ENCODE measurements around the gene CYP26B1. TPM values are rescaled to one million over a fixed set of nuclear protein-coding genes. Genes with fewer than 3 reads are reported as not detected.
A peak's percentile ranks its signal among the peaks of the same experiment; 100 is the strongest.

Gene CYP26B1
- total and polyA plus RNA-seq, 5 experiments from 2014 or later: not detected

GRCh38 chr2:72106978-72107377, 40.7 kb downstream of the CYP26B1 start:
- H3K27ac Mint-ChIP-seq: no peak overlapping the region
- H3K9me3 Mint-ChIP-seq: peaks cover 0 to 3% (median 0%) of the 10 kb centered on the region in 9 donors
- DNase-seq (no peak), ATAC-seq (no peak)
- peaks cover 9 to 48% (median 20%) of the 10 kb centered on the region in 5 donors for H3K27me3 Mint-ChIP-seq
- no peaks in the 10 kb centered on the region for H3K4me1 Mint-ChIP-seq
- POLR2A ChIA-PET: no interaction called here
- H3K36me3 Mint-ChIP-seq: no peaks in the 10 kb centered on the region
- no peak overlapping the region for H3K4me3 Mint-ChIP-seq

GRCh38 chr2:72104821-72105588, 42.7 kb downstream of the CYP26B1 start:
- H3K36me3 Mint-ChIP-seq: no peaks in the 10 kb centered on the region

GRCh38 chr2:72103690-72104089, 44.0 kb downstream of the CYP26B1 start:
- H3K9me3 Mint-ChIP-seq: no peaks in the 10 kb centered on the region
- peaks cover 16 to 60% (median 18%) of the 10 kb centered on the region in 5 donors for H3K27me3 Mint-ChIP-seq
- H3K27ac Mint-ChIP-seq: no peak overlapping the region
- DNase-seq (no peak), ATAC-seq (no peak)
- no peak overlapping the region for H3K4me3 Mint-ChIP-seq
- POLR2A ChIA-PET: no interaction called here
- H3K36me3 Mint-ChIP-seq: no peaks in the 10 kb centered on the region
- H3K4me1 Mint-ChIP-seq: no peaks in the 10 kb centered on the region

More at GRCh38 chr2:72104821-72105588, 42.7 kb downstream of the CYP26B1 start:
- Mint-ChIP-seq H3K9me3 (no peaks in the 10 kb centered on the region), H3K4me1 (no peaks in the 10 kb centered on the region), H3K4me3 (no peak overlapping the region), H3K27me3 (peaks cover 7 to 47% (median 17%) of the 10 kb centered on the region in 5 donors), H3K27ac (no peak overlapping the region)
- no peak for ATAC-seq
- no peak for DNase-seq
- POLR2A ChIA-PET: no interaction called here

DNA sequence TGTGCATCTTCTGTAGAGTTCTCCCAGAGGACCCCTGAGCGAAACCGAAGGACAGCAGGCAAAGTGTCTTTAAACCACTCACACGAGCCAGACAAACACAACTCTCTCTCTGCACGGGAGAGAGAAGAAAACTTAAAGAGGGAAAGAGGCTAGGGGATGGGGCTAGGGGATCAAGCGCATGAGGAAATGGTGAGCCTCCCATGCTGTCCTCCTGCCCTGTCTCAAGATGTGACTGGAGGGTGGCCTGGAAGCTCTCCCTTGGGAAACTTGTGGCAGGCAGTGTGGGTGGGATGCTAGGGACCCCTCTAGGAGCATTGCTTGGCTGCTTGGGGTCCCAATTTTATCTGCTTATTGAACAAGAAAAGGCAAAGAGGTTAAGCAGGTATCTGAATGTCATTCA, 44.5 kb downstream of the CYP26B1 start:
- Mint-ChIP-seq H3K36me3 (no peaks in the 10 kb centered on the region), H3K4me3 (no peak overlapping the region), H3K9me3 (no peaks in the 10 kb centered on the region), H3K27ac (no peak overlapping the region), H3K27me3 (peaks cover 13 to 58% (median 18%) of the 10 kb centered on the region in 5 donors), H3K4me1 (no peaks in the 10 kb centered on the region)
- DNase-seq: no peak
- no peak for ATAC-seq
- POLR2A ChIA-PET: no interaction called here

DNA sequence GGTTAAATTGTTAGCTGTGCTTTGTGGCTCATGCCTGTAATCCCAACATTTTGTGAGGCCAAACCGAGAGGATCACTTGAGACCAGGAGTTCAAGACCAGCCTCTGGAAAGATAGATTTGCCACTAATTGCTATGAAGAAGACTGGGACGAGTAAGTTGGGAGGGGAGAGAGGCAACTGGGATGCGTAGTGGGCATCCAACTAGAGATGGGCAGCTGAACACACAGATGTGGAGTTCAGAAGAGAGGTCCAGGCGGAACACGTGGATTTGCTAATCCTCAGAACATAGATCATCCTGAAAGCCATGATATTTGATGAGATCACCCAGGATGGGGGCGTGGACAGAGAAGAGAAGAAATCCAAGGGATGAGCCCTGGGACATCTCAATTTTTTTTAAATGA, 48.7 kb downstream of the CYP26B1 start:
- DNase-seq (no peak), ATAC-seq (no peak)
- Mint-ChIP-seq H3K36me3 (no peaks in the 10 kb centered on the region), H3K4me3 (no peak overlapping the region), H3K27ac (no peak overlapping the region), H3K4me1 (no peaks in the 10 kb centered on the region), H3K27me3 (peaks cover 6 to 40% (median 20%) of the 10 kb centered on the region in 5 donors), H3K9me3 (no peaks in the 10 kb centered on the region)
- POLR2A ChIA-PET: no interaction called here

DNA sequence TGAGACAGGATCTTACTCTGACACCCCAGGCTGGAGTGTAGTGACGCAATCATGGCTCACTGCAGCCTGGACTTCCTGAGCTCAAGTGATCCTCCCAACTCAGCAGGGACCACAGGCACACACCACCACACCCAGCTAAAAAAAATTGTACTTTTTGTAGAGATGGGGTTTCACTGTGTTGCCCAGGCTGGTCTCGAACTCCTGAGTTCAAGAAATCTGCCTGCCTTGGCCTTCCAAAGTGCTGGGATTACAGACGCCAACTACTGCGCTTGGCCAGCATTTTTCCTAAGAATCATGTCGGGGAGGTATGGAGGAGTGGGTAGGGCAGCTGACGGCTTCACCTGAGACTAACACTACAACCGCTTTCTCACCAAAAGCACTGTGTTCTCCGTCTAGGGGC, 50.4 kb downstream of the CYP26B1 start:
- Mint-ChIP-seq H3K27me3 (peaks cover 0 to 34% (median 18%) of the 10 kb centered on the region in 5 donors), H3K4me3 (no peak overlapping the region), H3K4me1 (peaks cover 0 to 2% (median 0%) of the 10 kb centered on the region in 4 donors), H3K36me3 (no peaks in the 10 kb centered on the region), H3K27ac (no peak overlapping the region), H3K9me3 (no peaks in the 10 kb centered on the region)
- ATAC-seq (no peak), DNase-seq (no peak)
- POLR2A ChIA-PET: no interaction called here

GRCh38 chr2:72096181-72096580, 51.5 kb downstream of the CYP26B1 start:
- Mint-ChIP-seq H3K9me3 (no peaks in the 10 kb centered on the region), H3K27ac (no peak overlapping the region), H3K36me3 (no peaks in the 10 kb centered on the region), H3K27me3 (peaks cover 0 to 34% (median 18%) of the 10 kb centered on the region in 5 donors), H3K4me3 (no peak overlapping the region), H3K4me1 (peaks cover 0 to 2% (median 0%) of the 10 kb centered on the region in 4 donors)
- POLR2A ChIA-PET: no interaction called here
- DNase-seq (no peak), ATAC-seq (no peak)

GRCh38 chr2:72095364-72095763, 52.3 kb downstream of the CYP26B1 start:
- no peak overlapping the region for H3K4me3 Mint-ChIP-seq
- H3K27ac Mint-ChIP-seq: no peak overlapping the region
- H3K27me3 Mint-ChIP-seq: peaks cover 0 to 34% (median 18%) of the 10 kb centered on the region in 5 donors
- DNase-seq (no peak), ATAC-seq (no peak)
- no peaks in the 10 kb centered on the region for H3K36me3 Mint-ChIP-seq
- H3K4me1 Mint-ChIP-seq: peaks cover 0 to 2% (median 0%) of the 10 kb centered on the region in 4 donors
- H3K9me3 Mint-ChIP-seq: no peaks in the 10 kb centered on the region
- POLR2A ChIA-PET: no interaction called here

GRCh38 chr2:72094701-72095100, 53.0 kb downstream of the CYP26B1 start:
- H3K4me3 Mint-ChIP-seq: no peak overlapping the region
- DNase-seq (no peak), ATAC-seq (no peak)
- peaks cover 0 to 28% (median 16%) of the 10 kb centered on the region in 5 donors for H3K27me3 Mint-ChIP-seq
- no peaks in the 10 kb centered on the region for H3K36me3 Mint-ChIP-seq
- POLR2A ChIA-PET: no interaction called here
- H3K9me3 Mint-ChIP-seq: no peaks in the 10 kb centered on the region
- peaks cover 0 to 2% (median 0%) of the 10 kb centered on the region in 4 donors for H3K4me1 Mint-ChIP-seq
- H3K27ac Mint-ChIP-seq: no peak overlapping the region

- Mint-ChIP-seq H3K36me3 (no peaks in the 10 kb centered on the region), H3K4me1 (peaks cover 0 to 2% (median 0%) of the 10 kb centered on the region in 4 donors), H3K9me3 (no peaks in the 10 kb centered on the region), H3K4me3 (no peak overlapping the region), H3K27ac (peak overlapping the region in 1 of 10 donors; percentile 1), H3K27me3 (peaks cover 0 to 18% (median 7%) of the 10 kb centered on the region in 5 donors)
- ATAC-seq: no peak
- POLR2A ChIA-PET: no interaction called here
- no peak for DNase-seq
Measured at GRCh38 chr2:72092111-72092510, 55.6 kb downstream of the CYP26B1 start.

- no peak for DNase-seq
- Mint-ChIP-seq H3K27ac (no peak overlapping the region), H3K27me3 (peaks cover 0 to 18% (median 7%) of the 10 kb centered on the region in 5 donors), H3K36me3 (no peaks in the 10 kb centered on the region), H3K4me1 (peaks cover 0 to 2% (median 0%) of the 10 kb centered on the region in 4 donors), H3K9me3 (no peaks in the 10 kb centered on the region), H3K4me3 (no peak overlapping the region)
- ATAC-seq: no peak
- POLR2A ChIA-PET: no interaction called here
Measured at GRCh38 chr2:72090781-72091482, 56.7 kb downstream of the CYP26B1 start.

DNA sequence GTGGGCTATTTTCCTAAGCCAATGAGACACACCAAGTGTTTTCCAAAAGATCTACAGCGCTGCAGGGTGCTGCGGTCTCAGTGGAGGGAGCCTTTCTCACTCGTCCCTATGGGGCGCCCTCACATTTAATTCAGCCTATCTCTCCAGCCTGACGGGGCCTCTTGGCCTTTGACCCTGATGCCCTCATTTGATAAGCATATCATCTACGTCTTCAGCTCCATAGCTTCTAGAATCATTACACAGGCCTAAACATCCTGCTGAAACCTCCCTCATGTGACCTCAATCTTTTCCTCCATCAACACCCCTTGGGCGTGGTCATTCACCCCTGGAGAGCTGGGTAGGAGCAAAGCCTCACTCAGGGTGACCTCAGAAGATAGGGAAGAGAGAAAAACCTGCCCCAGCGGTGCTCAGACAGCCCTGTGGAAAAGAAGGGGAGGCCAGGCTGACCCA, 57.4 kb downstream of the CYP26B1 start:
- H3K27me3 Mint-ChIP-seq: peaks cover 0 to 18% (median 7%) of the 10 kb centered on the region in 5 donors
- peaks cover 0 to 2% (median 0%) of the 10 kb centered on the region in 4 donors for H3K4me1 Mint-ChIP-seq
- no peak for ATAC-seq
- no peak overlapping the region for H3K4me3 Mint-ChIP-seq
- no peaks in the 10 kb centered on the region for H3K9me3 Mint-ChIP-seq
- H3K36me3 Mint-ChIP-seq: no peaks in the 10 kb centered on the region
- peak overlapping the region in 1 of 10 donors; percentile 35 for H3K27ac Mint-ChIP-seq
- DNase-seq: no peak
- POLR2A ChIA-PET: no interaction called here

DNA sequence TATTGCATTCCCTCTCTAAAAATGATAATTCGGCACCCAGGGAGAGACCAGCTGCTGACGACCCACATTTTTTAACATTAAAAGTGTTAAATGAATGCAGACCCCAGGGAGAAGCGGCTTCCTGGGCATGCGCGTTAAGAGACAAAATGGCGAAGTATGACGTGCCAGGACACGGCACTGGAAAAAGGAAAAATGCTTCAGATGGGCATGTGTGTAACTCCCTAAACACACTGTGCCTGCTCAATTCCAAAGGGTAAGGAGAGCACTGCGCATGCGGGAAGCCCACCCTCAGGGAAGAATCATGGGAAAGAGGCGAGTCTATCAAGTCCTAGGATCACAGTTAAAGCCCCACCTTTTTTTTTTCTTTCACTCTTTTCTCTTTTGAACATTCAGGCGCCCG, 58.1 kb downstream of the CYP26B1 start:
- Mint-ChIP-seq H3K36me3 (no peaks in the 10 kb centered on the region), H3K4me3 (no peak overlapping the region), H3K9me3 (no peaks in the 10 kb centered on the region), H3K27ac (no peak overlapping the region), H3K4me1 (peaks cover 0 to 2% (median 0%) of the 10 kb centered on the region in 4 donors), H3K27me3 (peaks cover 0 to 17% (median 7%) of the 10 kb centered on the region in 5 donors)
- DNase-seq (no peak), ATAC-seq (no peak)
- POLR2A ChIA-PET: no interaction called here
